Right kidney (tissue), 9 donors: ENCODE measurements around the gene MC2R.
A peak's percentile ranks its signal among the peaks of the same experiment; 100 is the strongest.

Experiments used
- DNase-seq: peaks from one replicate; pipeline ENCODE4 v3.0.0-alpha.2; 2016
- long read RNA-seq, 8 donors: transcript quantifications; one replicate each; lab custom pipeline, GENCODE V29; 2026

MC2R gene
- long read RNA-seq, donor 1: 0 reads
- long read RNA-seq, donor 2: 0 reads
- long read RNA-seq, donor 3: 0 reads
- long read RNA-seq, donor 4: 0 reads
- long read RNA-seq, donor 5: 0 reads
- long read RNA-seq, donor 6: 0 reads
- long read RNA-seq, donor 7: 0 reads
- long read RNA-seq, donor 8: 0 reads

DNA sequence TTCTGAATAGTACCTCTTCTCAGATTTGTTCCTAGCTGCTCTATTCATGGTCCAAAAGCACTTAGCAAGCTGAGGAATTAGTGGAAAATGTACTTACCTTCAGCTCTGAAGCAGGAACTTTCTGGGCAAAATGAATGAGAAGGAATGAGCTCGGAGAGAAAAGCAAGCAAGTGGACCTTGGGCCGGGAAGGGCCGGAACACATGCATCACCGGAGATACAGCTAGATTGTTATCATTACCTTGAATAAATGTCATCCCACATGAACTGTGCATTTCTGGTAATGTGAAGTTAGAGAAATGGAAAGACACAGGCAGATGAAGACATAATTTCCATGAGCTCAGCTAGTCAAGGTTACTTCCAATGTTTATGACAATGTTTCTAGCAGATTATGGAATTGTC, at the start of gene MC2R:
MC2R (minus strand) TSS at position 146 of the 400 bp plus-strand sequence. CDS start 30,018 bp downstream, outside the sequence.
- DNase-seq: no peak

DNA sequence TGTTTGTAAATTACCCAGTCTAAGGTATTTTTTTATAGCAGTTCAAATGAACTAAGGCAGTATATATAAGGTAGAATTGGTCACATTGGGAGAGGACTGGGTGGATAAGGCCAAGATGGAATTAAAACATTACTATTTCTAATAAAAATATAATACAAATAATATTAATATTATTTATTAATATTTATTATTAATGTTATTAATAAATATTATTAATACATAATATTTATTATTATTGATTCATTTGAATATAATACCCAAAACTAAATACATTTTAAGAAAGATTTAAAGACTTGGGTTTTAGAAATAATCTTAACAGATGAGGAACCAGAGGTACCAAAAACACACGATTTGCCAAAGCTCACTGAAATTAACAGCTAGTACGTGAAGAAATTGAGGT, 30.5 kb upstream of the MC2R start:
- no peak for DNase-seq

DNA sequence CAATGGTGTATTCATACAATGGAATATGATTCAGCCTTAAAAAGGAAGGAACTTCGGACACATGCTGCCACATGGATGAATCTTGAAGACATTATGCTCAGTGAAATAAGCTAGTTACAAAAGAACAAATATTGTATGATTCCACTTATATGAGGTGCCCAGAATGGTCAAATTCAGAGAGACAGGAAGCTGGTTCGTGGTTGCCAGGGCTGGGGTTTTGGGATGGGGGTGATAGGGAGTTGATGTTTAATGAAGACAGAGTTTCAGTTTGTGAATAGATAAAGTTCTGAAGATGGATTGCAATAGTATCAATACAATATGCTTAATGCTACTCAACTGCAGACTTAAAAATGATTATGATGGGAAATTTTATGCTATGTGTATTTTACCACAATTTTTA, 28.0 kb upstream of the MC2R start:
- no peak for DNase-seq

DNA sequence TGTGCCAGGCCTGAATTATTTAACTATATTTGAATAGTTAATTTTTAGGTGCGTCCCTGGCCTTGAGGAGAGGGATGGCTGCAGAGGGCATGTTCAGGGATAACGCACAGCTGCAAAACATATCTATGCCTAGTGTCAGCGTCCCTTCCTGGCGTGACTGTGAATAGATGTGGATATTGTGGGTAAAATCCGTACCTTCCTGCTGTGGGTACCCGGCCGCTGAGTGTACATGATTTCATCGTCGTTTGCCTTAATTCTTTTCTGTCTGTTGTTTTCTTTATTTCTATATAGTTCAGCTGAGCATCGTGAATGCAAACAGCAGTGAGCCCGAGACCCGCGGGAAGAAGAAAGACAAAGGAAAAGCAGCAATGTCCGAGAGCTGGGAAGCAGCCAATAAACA, 25.0 kb upstream of the MC2R start:
- no peak for DNase-seq

DNA sequence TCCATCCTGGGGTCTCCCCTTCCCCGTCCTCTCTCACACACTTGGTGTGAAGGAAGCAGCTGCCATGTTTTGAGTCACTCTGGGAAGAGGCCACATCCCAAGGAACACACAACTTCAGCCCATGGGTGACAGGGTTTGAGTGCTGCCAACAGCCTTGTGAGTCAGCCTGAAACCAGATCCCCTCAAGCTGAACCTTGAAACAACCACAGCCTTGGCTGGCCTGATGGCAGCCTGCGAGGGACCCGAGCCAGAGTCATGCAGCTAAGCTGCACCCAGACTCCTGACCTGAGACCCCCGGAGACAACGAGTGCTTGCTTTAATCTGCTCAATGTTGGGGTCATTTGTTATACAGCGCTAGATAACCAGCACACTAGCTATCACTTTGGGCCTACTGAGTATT, 19.3 kb upstream of the MC2R start:
- DNase-seq: no peak

DNA sequence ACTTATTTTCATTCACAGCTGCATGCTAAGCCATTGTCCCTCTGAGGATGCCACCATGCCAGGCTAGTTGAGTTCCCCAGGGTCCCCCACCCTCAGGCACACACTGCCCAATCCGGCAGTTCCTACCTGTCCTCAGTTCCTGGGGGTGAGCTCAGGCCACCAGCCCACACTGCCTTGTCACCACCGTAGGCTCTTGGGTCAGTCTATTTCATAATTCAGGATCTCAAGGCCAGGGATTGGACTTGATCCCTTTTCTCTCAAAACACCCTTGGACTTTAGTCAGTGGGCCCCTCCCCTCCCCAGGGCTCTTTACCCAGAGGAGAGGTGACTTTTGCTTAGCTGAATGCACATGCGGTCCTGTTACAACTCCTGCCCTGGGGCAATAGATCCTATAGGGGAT, 18.7 kb upstream of the MC2R start:
- no peak for DNase-seq

DNA sequence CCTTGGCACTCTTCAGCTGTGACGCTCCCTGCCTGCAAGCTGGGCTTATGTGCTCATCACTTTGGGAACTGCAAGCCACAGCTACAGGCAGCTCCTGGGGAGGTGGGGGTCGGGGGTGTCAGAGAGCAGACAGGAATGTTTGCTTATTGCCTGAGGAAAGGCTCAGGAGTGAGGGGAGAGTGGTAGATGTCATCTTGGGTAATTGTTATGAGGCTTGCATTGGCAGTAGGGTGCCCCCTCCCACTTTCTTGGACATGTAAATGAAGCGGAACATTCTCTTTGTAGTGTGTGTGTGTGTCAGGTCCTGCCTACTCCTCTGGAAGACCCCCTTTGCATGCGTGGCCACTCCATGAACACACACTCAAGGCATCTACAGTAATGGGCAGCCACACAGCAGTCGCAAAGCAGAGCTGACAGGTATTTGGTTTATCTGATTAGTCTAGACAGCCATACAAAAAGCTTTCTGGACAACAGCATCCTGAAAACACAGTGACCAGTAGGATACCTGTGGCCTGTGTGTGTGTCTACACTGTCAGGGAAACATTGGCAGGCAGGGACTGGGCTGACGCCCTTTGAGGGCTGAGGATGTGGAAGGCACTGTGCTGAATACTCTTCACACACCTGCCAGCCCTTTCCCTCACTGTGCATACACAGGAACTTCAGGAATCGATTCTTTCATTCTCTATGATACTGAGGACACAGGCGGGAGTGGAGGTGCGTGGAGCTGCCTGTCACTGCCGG, 17.1 kb upstream of the MC2R start:
- DNase-seq: no peak

DNA sequence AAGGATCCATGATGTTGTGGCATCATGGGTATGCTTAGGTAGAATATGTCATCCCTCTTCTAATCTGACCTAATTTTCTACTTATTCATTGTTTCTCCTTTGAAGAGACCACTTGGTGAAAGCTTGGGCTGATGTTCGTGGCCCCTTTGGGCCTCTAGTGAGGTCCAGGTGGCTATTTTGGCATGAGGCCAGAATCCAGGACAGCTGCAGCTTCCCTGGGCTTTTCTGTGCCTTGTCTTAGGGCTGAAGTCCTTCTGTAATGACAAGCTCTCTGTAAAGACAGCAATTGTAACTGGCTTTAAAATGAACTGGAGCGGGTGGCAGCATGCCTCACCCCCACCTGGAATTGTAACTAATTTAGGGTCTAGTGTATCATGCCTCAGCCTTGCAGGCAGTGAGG, 15.6 kb upstream of the MC2R start:
- no peak for DNase-seq

DNA sequence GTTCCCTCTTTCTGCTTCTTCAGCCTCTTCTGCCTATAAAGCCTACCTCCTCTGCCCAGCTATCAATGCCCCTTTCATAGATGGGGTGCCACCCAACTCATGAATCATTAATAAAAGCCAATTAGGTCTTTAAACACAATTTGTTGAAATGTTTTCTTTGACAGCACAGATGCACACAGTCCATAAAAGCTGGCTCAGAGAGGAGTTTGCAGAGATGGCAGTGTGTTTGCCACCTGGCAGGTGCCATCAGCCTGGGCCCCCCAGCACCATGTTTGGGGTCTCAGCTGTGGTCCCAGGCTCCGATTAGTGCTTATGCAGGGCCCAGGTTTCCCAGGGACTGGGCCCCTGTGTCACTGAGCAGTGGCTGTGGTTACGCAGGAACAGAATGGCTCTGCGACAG, 7.9 kb upstream of the MC2R start:
- DNase-seq: no peak

DNA sequence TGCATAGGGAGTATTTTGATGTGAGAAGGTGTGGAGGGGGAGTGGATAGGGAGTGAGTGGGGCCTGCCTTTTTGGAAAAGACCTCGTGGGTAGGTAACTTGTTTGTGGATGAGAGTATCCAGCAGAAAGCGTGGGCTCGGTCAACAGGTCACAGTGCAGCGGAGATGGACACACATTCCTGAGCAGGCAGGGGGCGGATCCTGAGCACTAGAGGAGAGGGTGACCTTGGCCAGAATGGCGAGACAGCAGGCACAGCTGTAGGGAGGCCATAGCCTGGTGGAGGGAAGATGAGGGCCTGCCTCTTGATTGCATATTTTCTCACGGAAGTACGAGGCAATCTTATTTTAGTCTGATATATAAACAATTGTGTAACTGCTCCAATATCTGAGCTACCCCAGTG, 3.6 kb upstream of the MC2R start:
- no peak for DNase-seq

DNA sequence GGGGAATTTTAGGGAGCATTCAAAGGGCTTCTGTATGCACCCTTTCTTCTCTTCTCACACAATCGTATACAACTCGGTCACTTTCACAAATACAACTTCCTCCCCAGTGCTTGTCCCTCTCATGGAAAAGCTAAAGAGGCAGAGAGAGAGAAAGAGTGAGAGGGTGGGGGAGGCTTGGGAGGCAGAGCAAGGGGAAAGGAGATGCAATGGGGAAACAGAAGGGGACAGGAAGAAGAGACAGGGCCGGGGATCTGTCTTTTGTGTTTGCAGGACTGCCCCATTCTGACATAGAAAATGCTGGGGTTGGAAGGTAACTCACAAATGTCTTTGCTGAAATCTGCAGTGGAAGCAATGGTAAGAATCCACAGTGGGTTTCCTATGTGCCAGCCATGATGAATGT, 2.1 kb upstream of the MC2R start:
- no peak for DNase-seq

DNA sequence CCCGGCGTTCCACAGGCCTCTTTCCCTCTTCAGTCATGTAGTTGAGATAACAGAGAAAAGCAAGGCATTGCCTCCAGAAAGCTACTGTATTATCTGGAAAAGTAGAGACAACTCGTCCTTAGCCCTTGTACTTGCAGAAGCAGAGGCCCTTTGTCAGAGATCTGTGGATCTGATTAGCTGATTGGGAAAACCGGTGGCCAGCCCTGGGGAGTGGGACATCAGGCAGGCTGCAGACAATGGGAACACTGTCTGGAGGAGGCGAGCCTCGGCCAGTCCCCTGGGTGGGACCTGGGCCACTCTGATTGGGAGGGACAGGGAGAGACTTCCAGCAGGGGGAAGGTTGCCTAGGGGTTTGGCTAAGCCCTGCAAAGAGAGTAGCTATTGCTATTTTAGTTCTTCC, 1.2 kb upstream of the MC2R start:
- DNase-seq: no peak

DNA sequence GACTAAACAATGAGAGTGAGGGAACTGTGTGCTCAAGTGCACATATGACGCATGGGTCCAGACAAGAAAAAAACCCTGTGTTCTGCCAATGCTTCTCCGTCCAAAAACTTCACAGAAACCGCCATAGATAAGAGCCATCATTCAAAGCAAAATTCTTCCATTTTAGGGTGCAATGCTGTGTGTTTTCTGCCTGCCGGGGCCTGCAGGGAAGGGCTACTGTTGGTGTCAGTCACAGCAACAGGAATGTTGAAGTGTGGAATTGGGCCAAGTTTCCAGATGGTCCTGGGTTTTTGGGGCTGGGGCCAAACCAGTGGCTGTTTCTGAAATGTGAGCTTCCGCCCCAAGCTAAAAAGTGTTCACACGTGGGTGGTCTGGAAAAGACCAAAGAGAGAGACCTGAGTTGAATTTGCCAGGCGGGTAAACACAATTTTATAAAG, 677 bp upstream of the MC2R start:
- DNase-seq: peak; percentile 23

DNA sequence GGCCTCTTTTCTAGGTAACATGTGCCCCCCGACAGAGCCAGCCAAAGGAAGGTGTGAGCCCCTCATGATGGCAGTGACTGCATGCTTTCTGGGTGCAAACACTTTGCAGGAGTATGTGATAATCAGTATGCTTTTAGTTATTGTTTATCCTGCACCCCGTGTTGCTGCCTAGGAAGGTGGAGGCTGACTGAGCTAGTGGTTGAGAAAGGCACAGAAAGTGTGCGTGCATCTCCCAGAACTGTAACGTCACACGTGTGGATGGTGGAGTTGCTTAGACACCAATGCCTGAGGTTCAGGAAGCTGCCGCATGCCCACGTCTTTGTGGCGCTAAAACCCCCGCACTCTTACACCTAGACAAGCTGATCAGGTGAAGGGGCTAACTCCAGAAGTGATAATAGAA, 580 bp downstream of the MC2R start:
- DNase-seq: no peak

DNA sequence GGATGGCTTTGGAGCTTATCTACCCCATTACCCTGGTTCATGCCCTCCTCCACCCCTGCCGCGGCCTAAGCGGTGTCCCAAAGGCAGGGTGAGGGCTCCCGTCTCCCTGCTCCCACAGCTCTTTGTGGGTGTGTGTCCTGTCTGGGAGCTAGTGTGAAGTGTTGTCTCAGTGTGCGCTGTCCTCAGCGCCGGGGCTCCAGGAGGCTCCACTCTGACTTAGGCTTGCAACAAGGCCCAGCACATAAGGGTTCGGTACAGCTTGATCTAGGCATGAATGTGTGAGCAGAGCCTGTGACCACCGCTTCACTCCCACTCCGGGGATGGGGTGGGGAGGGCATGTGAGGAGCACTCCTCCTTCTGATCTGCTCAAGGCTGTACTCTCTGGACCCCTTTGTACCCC, 1.2 kb downstream of the MC2R start:
- no peak for DNase-seq

DNA sequence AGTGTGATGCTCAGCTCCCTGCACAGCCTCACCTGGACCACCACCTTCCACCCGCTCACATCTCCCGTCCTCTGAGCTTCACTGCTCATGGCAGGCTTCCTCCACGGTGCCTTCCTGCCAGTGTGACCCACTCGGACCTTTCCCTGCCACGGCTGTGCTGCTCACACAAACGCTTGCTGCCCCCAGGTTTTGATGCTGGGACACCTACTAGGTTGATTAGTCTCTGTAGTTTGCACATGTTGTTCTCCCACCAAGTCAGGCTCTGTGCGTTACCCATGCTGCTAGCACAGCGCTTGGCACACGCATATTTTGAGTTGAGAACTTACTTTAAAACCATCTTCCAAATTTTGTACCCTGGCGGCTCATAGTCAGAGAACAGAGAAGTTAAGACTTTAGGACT, 2.1 kb downstream of the MC2R start:
- no peak for DNase-seq

DNA sequence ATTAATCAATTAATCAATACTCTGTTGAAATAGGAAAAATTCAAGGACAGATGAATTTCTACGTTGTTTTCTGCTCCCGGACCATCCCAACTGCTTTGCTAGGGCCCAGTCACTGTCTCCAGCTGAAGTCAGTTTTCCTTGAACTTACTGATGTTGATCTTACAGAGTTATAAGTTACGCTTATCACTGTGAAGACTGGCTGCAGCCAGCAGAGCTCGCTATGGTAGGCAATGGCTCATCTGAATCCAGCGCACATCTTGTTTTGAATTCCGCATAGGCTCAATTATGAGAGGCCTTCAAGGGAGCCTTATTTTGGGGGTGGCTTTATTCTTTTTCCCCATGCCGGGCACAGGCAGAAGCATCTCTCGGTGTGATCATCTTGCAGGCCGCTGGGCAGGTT, 2.7 kb downstream of the MC2R start:
- DNase-seq: no peak

DNA sequence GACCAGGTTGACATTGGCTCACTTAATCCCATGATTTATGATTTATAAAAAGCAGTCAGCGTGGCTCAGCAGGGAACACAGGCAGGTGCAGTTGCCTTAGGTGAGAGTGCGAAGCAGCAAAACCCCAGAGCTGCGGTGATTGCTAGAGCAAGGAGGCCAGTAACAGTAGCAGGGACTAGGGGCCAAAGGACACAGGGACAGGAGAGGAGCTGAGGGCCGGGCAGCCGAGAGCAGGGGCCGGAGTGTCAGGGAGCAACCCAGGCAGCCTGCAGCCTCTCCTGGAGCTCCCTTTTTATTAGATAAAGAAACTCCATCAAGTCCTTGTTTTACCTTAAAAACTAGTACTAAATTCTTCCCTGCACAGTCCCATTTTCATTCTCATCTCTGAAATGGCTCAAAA, 4.3 kb downstream of the MC2R start:
- no peak for DNase-seq

DNA sequence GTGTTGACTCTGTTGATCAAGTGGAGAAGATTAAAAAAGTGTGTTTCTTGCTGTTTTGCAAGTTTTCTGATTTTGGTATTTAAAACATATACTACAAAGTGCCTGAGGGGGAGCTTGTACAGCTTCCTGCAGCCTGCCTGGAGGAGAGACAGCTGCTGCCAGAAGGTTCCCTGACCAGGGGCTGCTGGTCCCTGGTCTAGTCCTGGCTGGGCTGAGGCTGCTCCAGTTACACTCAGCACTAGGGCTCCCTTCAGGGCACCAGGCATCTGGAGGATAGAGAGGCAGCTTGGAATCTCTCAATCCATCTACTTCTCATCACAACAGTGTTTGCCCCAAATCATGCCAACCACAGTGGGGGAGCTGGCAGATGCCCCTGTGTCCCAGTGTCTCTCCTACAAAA, 4.8 kb downstream of the MC2R start:
- no peak for DNase-seq

DNA sequence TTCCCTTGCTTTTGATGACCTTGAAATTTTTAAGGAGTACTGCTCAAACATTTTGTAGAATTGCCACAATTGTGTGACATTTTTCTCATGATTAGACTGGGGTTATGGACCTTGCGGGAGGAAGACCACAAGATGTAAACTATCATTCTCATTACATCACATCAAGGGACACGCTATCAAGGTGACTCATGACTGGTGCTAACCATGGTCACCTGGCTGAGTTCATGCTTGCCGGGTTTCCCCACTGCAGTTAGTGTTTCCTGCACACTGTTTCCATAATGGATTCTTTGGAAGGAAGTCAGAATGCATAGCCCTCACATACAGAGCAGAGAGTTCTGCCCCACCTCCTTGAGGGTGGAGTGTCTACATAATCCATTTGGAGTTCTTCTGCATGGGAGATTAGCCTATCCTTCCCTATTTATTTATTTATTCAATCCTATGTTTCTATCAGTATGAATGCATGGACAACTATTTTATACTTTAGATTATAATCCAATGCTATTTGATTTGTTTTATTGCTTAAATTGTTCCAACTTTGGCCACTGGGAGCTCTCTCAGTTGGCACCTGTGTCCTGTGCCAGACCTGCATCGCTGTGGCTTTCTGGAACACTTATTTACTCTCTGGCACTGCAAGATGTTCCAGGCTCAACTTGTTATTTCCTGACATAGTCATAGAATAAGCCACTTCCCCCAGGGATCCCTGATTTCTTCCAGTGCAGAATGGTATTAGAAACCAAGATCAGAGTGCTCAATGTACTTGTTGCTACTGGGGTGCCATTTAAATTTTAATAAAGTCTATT, 6.0 kb downstream of the MC2R start:
- no peak for DNase-seq

DNA sequence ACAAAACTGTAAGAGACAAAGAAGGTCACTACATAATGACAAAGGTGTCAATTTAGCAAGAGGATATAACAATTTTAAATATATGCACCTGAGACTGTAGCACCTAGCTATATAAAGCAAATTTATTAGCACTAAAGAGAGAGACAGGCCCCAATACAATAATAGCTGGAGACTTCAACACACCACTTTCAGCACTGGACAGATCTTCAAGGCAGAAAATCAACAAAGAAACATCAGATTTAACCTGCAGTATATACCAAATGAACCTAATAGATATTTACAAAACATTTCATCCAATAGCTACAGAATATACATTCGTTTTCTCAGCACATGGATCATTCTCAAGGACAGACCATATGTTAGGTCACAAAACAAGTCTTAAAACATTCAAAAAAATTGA, 14.7 kb downstream of the MC2R start:
- DNase-seq: no peak

DNA sequence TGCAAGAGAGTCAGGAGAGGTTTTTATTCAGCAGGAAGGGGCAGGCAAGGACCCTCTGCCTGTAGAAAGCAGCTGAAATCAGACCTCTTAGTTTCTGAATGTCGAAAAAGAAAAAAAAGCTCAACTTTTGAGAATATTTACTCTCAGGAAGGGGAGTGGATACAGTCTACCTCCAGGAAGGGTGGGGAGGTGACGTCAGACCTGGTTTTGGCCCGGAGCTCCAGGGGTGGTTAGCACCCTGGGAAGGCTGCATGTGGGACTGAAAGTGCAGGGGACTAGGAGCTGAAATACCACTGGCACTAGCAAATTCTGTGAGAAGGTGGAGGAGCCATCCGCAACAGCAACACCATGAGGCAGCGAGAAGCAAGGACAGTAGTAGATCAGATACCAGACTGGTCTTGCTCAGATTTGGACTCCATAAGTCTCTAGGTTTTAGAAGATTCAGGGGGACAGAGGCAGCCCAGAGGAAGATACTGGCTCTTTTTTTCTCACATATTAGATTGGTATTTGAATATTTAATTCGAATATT, 19.8 kb downstream of the MC2R start:
- DNase-seq: no peak

DNA sequence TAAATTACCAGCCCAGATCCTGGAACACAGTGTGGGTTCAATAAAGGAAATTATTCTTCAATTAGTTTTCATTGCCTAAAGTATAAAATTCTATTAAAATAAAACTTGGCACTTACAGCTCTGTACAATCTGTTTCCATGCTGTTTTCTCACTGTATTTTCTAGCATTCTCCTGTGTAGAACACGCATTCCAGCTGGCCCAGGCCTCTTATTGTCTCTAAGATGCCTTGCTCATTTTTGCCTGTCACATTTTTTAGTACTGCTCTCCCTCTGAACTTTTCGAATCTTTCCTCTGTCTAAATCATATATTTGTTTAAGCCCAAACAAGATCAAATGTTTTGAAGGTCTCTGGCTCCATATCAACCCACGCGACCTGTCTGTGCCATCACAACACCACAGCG, 20.8 kb downstream of the MC2R start:
- DNase-seq: no peak

DNA sequence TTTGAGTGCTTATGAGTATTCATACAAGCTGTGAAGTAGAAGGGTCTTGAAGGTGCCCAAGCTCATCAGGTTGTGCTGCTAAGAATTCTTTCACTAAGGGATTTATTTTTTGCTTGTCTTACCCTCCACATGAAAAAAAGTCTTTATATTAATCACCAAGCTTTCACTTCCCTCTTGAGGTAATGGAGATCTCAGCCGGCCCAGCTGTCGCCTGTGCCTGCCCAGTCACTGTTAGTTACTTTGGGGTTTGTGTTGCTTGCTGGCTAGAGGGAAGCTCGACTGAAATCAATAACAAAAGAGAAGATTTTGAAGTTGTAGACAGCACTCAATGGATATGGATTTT, 21.9 kb downstream of the MC2R start:
- DNase-seq: no peak
